ENCODE data around the gene CDK5R1.

The CDK5R1 gene

DNA sequence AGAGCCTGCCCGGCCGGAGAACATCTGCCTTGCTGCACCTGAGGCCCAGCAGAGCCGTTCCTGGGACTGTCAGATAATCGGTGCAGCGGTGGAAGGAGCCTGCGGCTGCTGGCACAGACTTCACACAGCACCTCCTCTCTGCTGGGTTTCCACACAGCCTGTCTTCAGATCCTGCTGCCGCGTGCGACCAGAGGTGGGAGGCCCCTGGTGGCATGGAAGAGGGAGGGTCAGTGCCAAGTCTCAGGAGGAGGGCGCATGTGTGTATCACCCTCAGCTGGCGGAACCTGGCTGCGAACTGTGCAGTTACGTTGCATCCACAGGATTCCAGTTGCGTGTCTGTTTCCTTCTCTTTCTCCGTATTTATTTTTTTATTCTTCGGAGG, 3.3 kb downstream of the CDK5R1 start:
- in situ Hi-C loops (cut with HindIII; ENCODE audit: low sequenced_read_pairs) = no loop called here
- no peak overlapping the region for H3K4me3 ChIP-seq (ENCODE audit: low read depth, low read length)
- TF ChIP-seq, protein P1, sequence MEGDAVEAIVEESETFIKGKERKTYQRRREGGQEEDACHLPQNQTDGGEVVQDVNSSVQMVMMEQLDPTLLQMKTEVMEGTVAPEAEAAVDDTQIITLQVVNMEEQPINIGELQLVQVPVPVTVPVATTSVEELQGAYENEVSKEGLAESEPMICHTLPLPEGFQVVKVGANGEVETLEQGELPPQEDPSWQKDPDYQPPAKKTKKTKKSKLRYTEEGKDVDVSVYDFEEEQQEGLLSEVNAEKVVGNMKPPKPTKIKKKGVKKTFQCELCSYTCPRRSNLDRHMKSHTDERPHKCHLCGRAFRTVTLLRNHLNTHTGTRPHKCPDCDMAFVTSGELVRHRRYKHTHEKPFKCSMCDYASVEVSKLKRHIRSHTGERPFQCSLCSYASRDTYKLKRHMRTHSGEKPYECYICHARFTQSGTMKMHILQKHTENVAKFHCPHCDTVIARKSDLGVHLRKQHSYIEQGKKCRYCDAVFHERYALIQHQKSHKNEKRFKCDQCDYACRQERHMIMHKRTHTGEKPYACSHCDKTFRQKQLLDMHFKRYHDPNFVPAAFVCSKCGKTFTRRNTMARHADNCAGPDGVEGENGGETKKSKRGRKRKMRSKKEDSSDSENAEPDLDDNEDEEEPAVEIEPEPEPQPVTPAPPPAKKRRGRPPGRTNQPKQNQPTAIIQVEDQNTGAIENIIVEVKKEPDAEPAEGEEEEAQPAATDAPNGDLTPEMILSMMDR (IDR thresholded peaks at IDR 0.05; ENCODE audit: low read depth, low read length) = no peak
- DNase-seq (ENCODE audit: low read depth, low spot score) = no peak

DNA sequence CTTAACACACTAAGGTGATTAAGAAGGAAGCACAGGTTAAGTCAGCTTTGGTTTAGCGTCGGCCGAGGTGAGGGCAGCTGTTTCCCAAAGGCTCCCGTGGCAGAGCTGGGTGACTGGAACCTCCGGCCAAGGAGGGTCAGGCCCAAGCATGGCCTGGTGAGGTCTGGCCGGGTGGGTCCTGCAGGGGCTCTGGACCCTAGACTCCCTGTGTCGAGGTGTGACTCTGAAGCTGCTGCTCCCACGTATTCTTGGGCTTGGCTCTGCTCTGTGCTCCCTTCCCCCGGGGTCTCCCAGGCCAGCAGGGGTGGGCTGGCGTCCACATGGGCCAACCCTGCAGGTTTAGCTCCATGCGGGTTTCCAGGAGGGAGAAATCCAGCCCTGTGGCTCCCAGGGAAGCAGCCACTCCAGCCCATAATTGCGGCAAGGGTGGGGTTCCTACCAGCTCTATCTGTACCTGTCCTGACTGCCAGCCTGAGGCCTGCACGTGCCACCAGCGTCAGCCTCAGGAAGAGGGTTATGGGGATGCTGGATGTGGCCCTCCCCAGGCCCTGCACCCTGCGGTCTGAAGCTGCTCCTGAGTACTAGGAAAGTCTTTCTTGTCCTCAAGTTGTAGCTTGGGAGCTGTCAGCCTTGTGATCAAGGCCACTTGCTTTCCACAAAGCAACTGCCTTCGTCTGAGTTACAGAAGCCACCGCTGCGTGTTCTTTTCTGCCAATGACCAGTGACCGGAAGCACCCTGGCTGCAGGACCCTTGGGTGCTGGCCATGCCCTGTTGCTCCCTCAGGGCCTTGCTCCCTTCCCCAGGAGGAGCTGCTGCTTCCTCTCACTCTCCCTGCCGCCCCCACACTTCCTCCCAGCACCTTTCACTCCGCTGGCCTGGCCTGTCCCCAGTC, 4.8 kb downstream of the CDK5R1 start:
- in situ Hi-C loops (cut with HindIII; ENCODE audit: low sequenced_read_pairs) = no loop called here
- no peak for DNase-seq (ENCODE audit: low read depth, low spot score)
- no peak overlapping the region for H3K4me3 ChIP-seq (ENCODE audit: low read depth, low read length)
- TF ChIP-seq, protein P1 (IDR thresholded peaks at IDR 0.05; ENCODE audit: low read depth, low read length) = no peak

DNA sequence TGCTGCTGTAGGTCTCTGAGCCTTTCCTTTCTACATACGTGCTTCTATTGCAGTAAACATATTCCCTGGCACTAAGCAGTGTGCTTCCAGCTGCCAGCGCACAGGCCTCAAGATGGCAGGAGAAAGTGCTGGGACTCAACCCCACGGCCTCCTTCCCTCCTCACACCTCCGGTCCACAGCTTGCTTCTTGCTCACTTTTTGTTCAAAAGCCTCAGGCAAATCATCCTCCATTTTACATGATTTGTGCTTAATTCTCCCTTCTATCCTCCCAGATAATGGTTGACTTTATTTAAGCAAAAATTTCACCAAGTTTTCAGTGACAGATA, 5.4 kb downstream of the CDK5R1 start:
- no peak for DNase-seq (ENCODE audit: low read depth, low spot score)
- H3K4me3 ChIP-seq (ENCODE audit: low read depth, low read length) = no peak overlapping the region
- in situ Hi-C loops (cut with HindIII; ENCODE audit: low sequenced_read_pairs) = no loop called here
- TF ChIP-seq, protein P1 (IDR thresholded peaks at IDR 0.05; ENCODE audit: low read depth, low read length) = no peak

DNA sequence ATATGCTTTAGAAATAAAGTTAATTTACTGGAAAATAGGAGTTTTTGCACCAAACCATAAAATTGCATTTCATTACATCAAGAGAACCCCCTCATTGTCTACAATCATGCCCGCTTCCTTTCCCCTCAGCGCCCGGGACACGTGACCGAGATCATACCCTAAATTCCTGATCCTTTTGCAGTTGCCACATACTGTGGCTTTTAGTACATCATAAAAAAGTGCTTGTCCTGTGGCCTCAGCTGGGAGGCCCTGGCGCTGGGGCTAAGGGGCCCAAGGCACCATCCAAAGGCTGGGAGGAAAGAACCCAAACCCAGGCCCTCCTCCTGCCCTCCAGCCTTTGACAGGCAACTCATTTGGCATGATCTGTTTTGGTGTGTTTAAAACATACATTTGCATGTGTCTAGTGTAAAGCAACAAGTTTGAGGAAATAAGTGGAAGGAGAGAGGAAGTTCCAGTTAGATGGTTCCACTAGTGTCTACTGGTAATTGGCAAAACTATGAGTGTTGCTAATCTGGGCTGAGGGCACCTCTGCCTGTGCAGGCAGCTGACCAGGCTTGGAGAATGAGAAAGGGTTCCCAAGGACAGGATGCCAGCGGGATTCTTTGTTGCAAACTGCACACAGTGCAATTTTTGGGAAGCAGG, 6.0 kb downstream of the CDK5R1 start:
- no peak overlapping the region for H3K4me3 ChIP-seq (ENCODE audit: low read depth, low read length)
- TF ChIP-seq, protein P1 (IDR thresholded peaks at IDR 0.05; ENCODE audit: low read depth, low read length) = no peak
- DNase-seq (ENCODE audit: low read depth, low spot score) = no peak
- in situ Hi-C loops (cut with HindIII; ENCODE audit: low sequenced_read_pairs) = no loop called here

DNA sequence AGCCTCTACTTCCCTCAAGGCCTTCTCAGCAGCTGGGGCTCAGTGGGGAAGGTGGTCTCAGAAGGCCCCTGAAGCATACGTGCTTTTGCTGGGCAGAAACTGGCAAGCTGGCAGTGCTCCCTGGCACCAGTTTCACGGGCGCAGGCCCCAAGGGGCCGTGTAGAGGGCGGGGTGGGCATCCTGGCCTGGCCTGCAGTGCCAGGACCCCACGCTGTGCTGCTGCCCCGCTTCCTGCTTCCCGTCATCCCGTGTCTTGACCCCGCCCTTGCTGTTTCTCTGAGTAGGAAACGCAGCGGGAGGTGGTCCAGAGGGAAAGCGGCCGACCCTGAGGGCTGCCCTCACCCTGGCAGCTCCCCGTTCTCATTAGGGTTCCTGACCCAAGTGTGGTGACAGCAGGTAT, 6.8 kb downstream of the CDK5R1 start:
- TF ChIP-seq, protein P1 (IDR thresholded peaks at IDR 0.05; ENCODE audit: low read depth, low read length) = no peak
- no peak for DNase-seq (ENCODE audit: low read depth, low spot score)
- in situ Hi-C loops (cut with HindIII; ENCODE audit: low sequenced_read_pairs) = no loop called here
- no peak overlapping the region for H3K4me3 ChIP-seq (ENCODE audit: low read depth, low read length)

DNA sequence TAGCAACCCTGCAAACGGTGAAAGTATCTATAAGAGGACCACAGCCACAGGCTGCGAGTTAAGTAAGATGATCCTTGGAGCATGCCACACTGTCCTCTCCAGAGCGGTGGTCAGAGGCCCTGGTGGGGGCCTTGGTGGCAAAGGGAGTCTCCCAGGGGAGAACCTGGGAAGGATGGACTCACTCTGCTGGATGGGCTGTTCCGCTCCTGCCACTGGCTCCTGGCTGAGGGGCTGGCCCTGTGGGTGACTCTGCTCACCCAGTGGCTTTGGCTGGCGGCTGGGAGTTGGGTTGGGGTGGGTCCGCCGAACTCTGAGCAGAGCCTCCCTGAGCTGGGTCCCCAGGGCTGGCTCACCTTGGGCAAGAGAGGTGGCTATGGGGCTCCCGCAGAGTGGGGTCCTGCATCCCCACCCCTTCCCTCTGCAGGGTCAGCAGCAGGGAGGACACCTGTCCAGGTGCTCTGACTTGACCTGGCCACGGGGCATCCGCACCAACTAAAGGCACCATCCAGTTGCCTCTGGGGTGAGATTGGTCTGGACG, 7.3 kb downstream of the CDK5R1 start:
- TF ChIP-seq, protein P1 (IDR thresholded peaks at IDR 0.05; ENCODE audit: low read depth, low read length) = no peak
- DNase-seq (ENCODE audit: low read depth, low spot score) = no peak
- in situ Hi-C loops (cut with HindIII; ENCODE audit: low sequenced_read_pairs) = no loop called here
- H3K4me3 ChIP-seq (ENCODE audit: low read depth, low read length) = no peak overlapping the region

Measured in astrocyte of the spinal cord (primary cell).